K562 (cell line): ENCODE measurements around the gene MAN1B1.

ENCODE experiments used
- BHLHE40 ChIP-seq: IDR thresholded peaks from 2 replicates; pipeline ENCODE4 v1.6.1; 2011; ENCODE audit warnings: low read length, improper control_type of control experiment
- EGR1 ChIP-seq: fragments of 450-650 bp; conservative IDR thresholded peaks from 2 replicates; pipeline ENCODE4 v1.6.1; 2017; ENCODE audit warnings: mild to moderate bottlenecking
- EP300 ChIP-seq: IDR thresholded peaks from 2 replicates; pipeline ENCODE4 v1.6.1; 2012; ENCODE audit warnings: low read length, improper control_type of control experiment
- FOS ChIP-seq: IDR thresholded peaks from 3 replicates; pipeline ENCODE4 v1.6.1; 2011; ENCODE audit not compliant: insufficient read length; ENCODE audit errors: extremely low read depth
- FOXA1 ChIP-seq: fragments of 450-650 bp; IDR thresholded peaks from 2 replicates; pipeline ENCODE4 v1.6.1; 2016; ENCODE audit warnings: mild to moderate bottlenecking, borderline replicate concordance
- KAT7 ChIP-seq: sonication (generic); formaldehyde crosslinking; IDR thresholded peaks from 2 replicates; pipeline ENCODE4 v1.8.0; 2022; ENCODE audit warnings: missing genetic modification reagents, mild to moderate bottlenecking, borderline replicate concordance
- NRF1 ChIP-seq, 2 experiments: fragments of 450-650 bp; IDR thresholded peaks in 1 of 2; conservative IDR thresholded peaks in 1 of 2; 2 replicates each; pipeline ENCODE4 v1.6.1; 2014; ENCODE audit warnings: mild to moderate bottlenecking in 2 of 2
- POLR2A ChIP-seq: fragments of 450-650 bp; conservative IDR thresholded peaks from 2 replicates; pipeline ENCODE4 v1.6.1; 2016
- POLR2AphosphoS5 ChIP-seq: IDR thresholded peaks from 2 replicates; pipeline ENCODE4 v1.6.1; 2011; ENCODE audit warnings: mild to moderate bottlenecking, low read depth, low read length, moderate library complexity; ENCODE audit not compliant: control insufficient read depth, insufficient read depth
- SMAD1 ChIP-seq: fragments of 150-350 bp; IDR thresholded peaks from 2 replicates; pipeline ENCODE4 v1.6.1; 2014; ENCODE audit warnings: low read length, low read depth; ENCODE audit not compliant: partially characterized antibody
- TARDBP ChIP-seq: fragments of 450-650 bp; IDR thresholded peaks from 2 replicates; pipeline ENCODE4 v1.6.1; 2016

GRCh38 chr9:137140151-137141012, 53.6 kb downstream of the MAN1B1 start:
- no peak for TF ChIP-seq SMAD1
- no peak for TF ChIP-seq BHLHE40
- TF ChIP-seq TARDBP, result no peak
- TF ChIP-seq EP300, result no peak
- TF ChIP-seq NRF1 (conservative IDR thresholded peaks at IDR 0.05 in 1 of 2, IDR thresholded peaks at IDR 0.05 in 1 of 2), result no peak
- no peak for TF ChIP-seq POLR2AphosphoS5
- no peak for TF ChIP-seq FOXA1
- TF ChIP-seq FOS, result no peak
- TF ChIP-seq POLR2A, result no peak
- no peak for TF ChIP-seq KAT7 (CRISPR knock-in tag)
- no peak for TF ChIP-seq EGR1
